K562 (cell line): ENCODE results near the gene GPR171. TPM values are rescaled to one million over a fixed set of nuclear protein-coding genes. Genes with fewer than 3 reads are reported as not detected.

Experiments used
- ATAC-seq: fragments of 200-7000 bp; cut with Tn5 transposase; 3 replicates; pipeline ENCODE4 v1.9.1; 2020; ENCODE audit warnings: moderate library complexity
- BruUV-seq: library from RNA; stranded (reverse); fragments of 400-500 nt; replicated peaks from 2 replicates; lab custom pipeline; 2021; lab: Mats Ljungman, UMichigan
- CTCF ChIA-PET: fragments of 300-600 bp; formaldehyde crosslinking; extraction: SDS; loops from one replicate; lab custom pipeline; 2021; ENCODE audit warnings: low intra/inter-chr PET ratio; lab: Yijun Ruan, JAX
- POLR2A ChIA-PET: fragments of 300-600, 350-650 bp; sonication (Branson Sonifier 250); formaldehyde crosslinking; extraction: SDS; loops from one replicate; lab custom pipeline; 2021; ENCODE audit warnings: antibody characterized with exemption, inconsistent platforms; lab: Yijun Ruan, JAX
- DNase-seq, 4 experiments: peaks; one replicate each; pipeline versions ENCODE4 v3.0.0 to v3.0.0-alpha.2; 2011 to 2018; ENCODE audit warnings: low spot score in 3 of 4, mixed read lengths in 3 of 4; ENCODE audit errors: extremely low read depth in 1 of 4
- FAIRE-seq: peaks from 2 replicates; lab custom pipeline; 2011; peaks lifted over from hg19 to GRCh38; lab: Jason Lieb, UNC
- H2AFZ ChIP-seq: 2 replicates; pipeline ENCODE4 v1.6.0; 2011; ENCODE audit warnings: low read depth, low read length, control low read depth, inconsistent platforms
- H3K27ac ChIP-seq: fragments of 200-600 bp; 3 replicates; pipeline ENCODE4 v1.8.0; 2011; ENCODE audit warnings: low read depth, mild to moderate bottlenecking, control low read depth, inconsistent platforms, low read length, moderate library complexity, mixed read lengths; ENCODE audit errors: extremely low read depth
- H3K27me3 ChIP-seq, 2 experiments: fragments of 300-600 bp in 1 of 2; 2 replicates in 1 of 2; 3 replicates in 1 of 2; pipeline versions ENCODE4 v1.6.0 to v1.8.0; 2011; ENCODE audit warnings: inconsistent platforms in 2 of 2, low read length in 2 of 2, mild to moderate bottlenecking in 1 of 2, mixed read lengths in 1 of 2, moderate library complexity in 1 of 2; ENCODE audit not compliant: control insufficient read depth in 2 of 2, insufficient read depth in 2 of 2
- H3K36me3 ChIP-seq: fragments of 300-600 bp; 3 replicates; pipeline ENCODE4 v1.8.0; 2011; ENCODE audit warnings: mild to moderate bottlenecking, low read length, inconsistent platforms; ENCODE audit not compliant: control insufficient read depth, insufficient read depth
- H3K4me1 ChIP-seq, 2 experiments: fragments of 200-600 bp in 1 of 2; replicated peaks in 1 of 2; 2 replicates in 1 of 2; 3 replicates in 1 of 2; pipeline versions ENCODE4 v1.5.1 to v1.8.0; 2011; ENCODE audit warnings: inconsistent platforms in 2 of 2, low read length in 2 of 2, mild to moderate bottlenecking in 1 of 2, mixed read lengths in 1 of 2, moderate library complexity in 1 of 2; ENCODE audit not compliant: control insufficient read depth in 2 of 2, insufficient read depth in 2 of 2
- H3K4me2 ChIP-seq: 2 replicates; pipeline ENCODE4 v1.6.1; 2011; ENCODE audit warnings: low read length, control low read depth, inconsistent platforms, mixed read lengths; ENCODE audit not compliant: insufficient read depth
- H3K4me3 ChIP-seq: fragments of 200-600 bp; sonication (generic), shearing (Covaris generic); 2 replicates; pipeline ENCODE4 v1.5.1; 2016; ENCODE audit warnings: control low read depth, inconsistent platforms
- H3K79me2 ChIP-seq: fragments of 200-600 bp; 3 replicates; pipeline ENCODE4 v1.8.0; 2011; ENCODE audit warnings: low read length, inconsistent platforms; ENCODE audit not compliant: control insufficient read depth, insufficient read depth
- H3K9ac ChIP-seq, 2 experiments: 2 replicates each; pipeline versions ENCODE4 v1.6.0 to v1.6.1; 2011; ENCODE audit warnings: low read depth in 2 of 2, low read length in 2 of 2, control low read depth in 1 of 2, inconsistent platforms in 1 of 2, mild to moderate bottlenecking in 1 of 2, mixed read lengths in 1 of 2; ENCODE audit not compliant: insufficient read depth in 1 of 2
- H3K9me1 ChIP-seq: one replicate; pipeline ENCODE4 v1.6.0; 2011; ENCODE audit warnings: inconsistent platforms, mild to moderate bottlenecking, low read length, moderate library complexity; ENCODE audit not compliant: control insufficient read depth, insufficient read depth
- H3K9me3 ChIP-seq: replicated peaks from 2 replicates; pipeline ENCODE4 v1.5.1; 2011; ENCODE audit warnings: low read depth, low read length, inconsistent platforms; ENCODE audit not compliant: control insufficient read depth, insufficient read depth
- H4K20me1 ChIP-seq: replicated peaks from 2 replicates; pipeline ENCODE4 v1.6.1; 2011; ENCODE audit warnings: low read length, inconsistent platforms, mixed read lengths; ENCODE audit not compliant: control insufficient read depth, insufficient read depth
- MAFG ChIP-seq: fragments of 450-650 bp; conservative IDR thresholded peaks from 2 replicates; pipeline ENCODE4 v1.6.1; 2016; ENCODE audit warnings: missing genetic modification characterization, missing compliant biosample characterization
- RBM22 ChIP-seq: fragments of 200-400 bp; formaldehyde crosslinking; IDR thresholded peaks from 2 replicates; pipeline ENCODE4 v1.6.1; 2018; ENCODE audit warnings: low read length, low read depth; ENCODE audit not compliant: poor library complexity, severe bottlenecking
- RNF2 ChIP-seq: sonication (generic); IDR thresholded peaks from 2 replicates; pipeline ENCODE4 v1.6.1; 2016
- RUNX1 ChIP-seq: sonication (generic); IDR thresholded peaks from 2 replicates; pipeline ENCODE4 v1.6.1; 2016; ENCODE audit warnings: antibody characterized with exemption, low read depth
- ZNF224 ChIP-seq: sonication (generic); formaldehyde crosslinking; IDR thresholded peaks from 2 replicates; pipeline ENCODE4 v1.8.0; 2022; ENCODE audit warnings: mild to moderate bottlenecking, missing genetic modification reagents
- WGBS: fragments of 100-300 bp; shearing (Covaris generic); methylation state at CpG from one replicate; pipeline ENCODE4 v1.1.6; 2016; ENCODE audit warnings: low coverage, mixed read lengths; ENCODE audit not compliant: insufficient coverage; ENCODE audit errors: missing lambda C conversion rate; 5-methylcytosine and 5-hydroxymethylcytosine counted together
- in situ Hi-C: fragments of 300-500 bp; cut with MboI; formaldehyde crosslinking; loops from 4 replicates; pipeline ENCODE4 v1.15.0; 2018; ENCODE audit warnings: inconsistent platforms, mixed read lengths
- intact Hi-C: fragments of 100-400 bp; cut with micrococcal nuclease; formaldehyde crosslinking; loops from 2 replicates; pipeline ENCODE4 v1.14.2; 2022
- polyA plus RNA-seq, 8 experiments: library from polyadenylated mRNA; depleted of rRNA in 4 of 8; stranded (reverse) in 5 of 8; unstranded in 3 of 8; fragments of >200 nt; fragmentation: Nextera tagmentation in 2 of 8; fragmentation: Illumina TruSeq in 1 of 8; extraction: Ambion mirVana in 2 of 8; extraction: Trizol in 1 of 8; gene quantifications; 2 replicates each; pipeline versions ENCODE4 v1.2.1 to v1.2.3, GENCODE V29; 2011 to 2014; ENCODE audit warnings: inconsistent platforms in 1 of 8, missing spikeins in 1 of 8
- total RNA-seq, 7 experiments: library from RNA; depleted of rRNA in 6 of 7; stranded (reverse); fragments of >200 nt in 6 of 7; fragmentation: Illumina TruSeq in 2 of 7; extraction: Trizol in 2 of 7; gene quantifications; 2 replicates each; pipeline versions ENCODE4 v1.2.1 to v1.2.3, GENCODE V29; 2011 to 2021; ENCODE audit warnings: low replicate concordance in 1 of 7
- TF ChIP-seq, protein P1 (sequence below): fragments of 450-650 bp; IDR thresholded peaks from 2 replicates; pipeline ENCODE4 v1.6.1; 2014; ENCODE audit warnings: low read depth, mild to moderate bottlenecking, moderate library complexity, borderline replicate concordance

GPR171 gene
- total and polyA plus RNA-seq, 9 of the 15 experiments (the other 6 are each of a cell fraction or from before 2014, with no cell fraction given) = not detected

GRCh38 chr3:151155409-151156128 lies 47.4 kb downstream of the GPR171 start:
- WGBS = 1% methylated on average over 7 of the region's 8 CpGs
- DNase-seq = no peak
- no peak overlapping the region for H2AFZ ChIP-seq
- H3K27me3 ChIP-seq = peaks cover 4 to 20% of the 10 kb centered on the region in 2 experiments; a peak in 3 of 5 replicates
- ATAC-seq = no peak
- no peak for TF ChIP-seq MAFG
- TF ChIP-seq RBM22 = no peak
- no peak for TF ChIP-seq RUNX1
- no peak for TF ChIP-seq ZNF224
- H4K20me1 ChIP-seq = no peaks in the 10 kb centered on the region
- no peak overlapping the region for H3K4me3 ChIP-seq
- in situ Hi-C loops (loop anchor here (10.0 kb wide), 1 partner anchor 361 kb away; no protein-coding TSS in a partner anchor), intact Hi-C loops (no loop called here)
- H3K4me1 ChIP-seq = no peaks in the 10 kb centered on the region
- H3K9me3 ChIP-seq = no peaks in the 10 kb centered on the region
- no peak overlapping the region for H3K9ac ChIP-seq
- H3K36me3 ChIP-seq = no peaks in the 10 kb centered on the region
- ChIA-PET POLR2A (no interaction called here), CTCF (interaction anchor here (0.6 to 0.7 kb wide), 2 partner anchors 127 to 172 kb away, joined by 3 read pairs; no protein-coding TSS in a partner anchor)
- FAIRE-seq = no peak
- BruUV-seq = no TSS peak
- no peaks in the 10 kb centered on the region for H3K79me2 ChIP-seq
- H3K27ac ChIP-seq = no peak overlapping the region
- H3K4me2 ChIP-seq = no peak overlapping the region
- no peaks in the 10 kb centered on the region for H3K9me1 ChIP-seq

DNA sequence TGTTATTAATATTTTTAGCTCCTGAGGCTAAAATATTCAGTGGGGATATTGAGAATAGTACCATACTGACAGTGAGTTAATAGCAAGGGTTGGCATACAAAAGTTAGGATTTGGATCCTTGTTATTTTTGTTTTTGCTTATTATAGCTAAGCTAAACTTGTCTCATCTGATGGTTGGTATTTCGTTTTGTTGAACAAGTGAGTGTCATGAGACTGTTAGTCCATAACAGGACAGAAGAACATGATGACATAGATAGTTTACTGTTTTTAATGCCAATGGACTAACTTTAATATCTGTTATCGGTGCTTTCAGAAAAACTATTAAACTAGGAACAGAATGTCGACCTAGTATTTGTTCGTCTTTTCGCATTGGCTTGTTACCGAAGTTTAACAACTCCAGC lies 48.5 kb downstream of the GPR171 start:
- WGBS = 2% methylated on average over 6 of the region's 6 CpGs
- CTCF ChIA-PET = interaction anchor here (0.6 kb wide), 1 partner anchor 83 kb away, joined by 4 read pairs; no protein-coding TSS in a partner anchor
- BruUV-seq = no TSS peak
- in situ Hi-C loops (loop anchor here (10.0 kb wide), 1 partner anchor 360 kb away; no protein-coding TSS in a partner anchor), intact Hi-C loops (no loop called here)
- Histone ChIP-seq H2AFZ (no peak overlapping the region), H3K27ac (no peak overlapping the region), H3K27me3 (peaks cover 4 to 20% of the 10 kb centered on the region in 2 experiments; a peak in 3 of 5 replicates), H3K9me3 (no peaks in the 10 kb centered on the region), H3K4me3 (no peak overlapping the region), H3K9ac (no peak overlapping the region), H3K4me1 (no peaks in the 10 kb centered on the region), H3K9me1 (no peaks in the 10 kb centered on the region), H3K36me3 (no peaks in the 10 kb centered on the region), H4K20me1 (no peaks in the 10 kb centered on the region), H3K79me2 (no peaks in the 10 kb centered on the region), H3K4me2 (no peak overlapping the region)
- POLR2A ChIA-PET = no interaction called here
- no peak for FAIRE-seq
- TF ChIP-seq, protein P1, sequence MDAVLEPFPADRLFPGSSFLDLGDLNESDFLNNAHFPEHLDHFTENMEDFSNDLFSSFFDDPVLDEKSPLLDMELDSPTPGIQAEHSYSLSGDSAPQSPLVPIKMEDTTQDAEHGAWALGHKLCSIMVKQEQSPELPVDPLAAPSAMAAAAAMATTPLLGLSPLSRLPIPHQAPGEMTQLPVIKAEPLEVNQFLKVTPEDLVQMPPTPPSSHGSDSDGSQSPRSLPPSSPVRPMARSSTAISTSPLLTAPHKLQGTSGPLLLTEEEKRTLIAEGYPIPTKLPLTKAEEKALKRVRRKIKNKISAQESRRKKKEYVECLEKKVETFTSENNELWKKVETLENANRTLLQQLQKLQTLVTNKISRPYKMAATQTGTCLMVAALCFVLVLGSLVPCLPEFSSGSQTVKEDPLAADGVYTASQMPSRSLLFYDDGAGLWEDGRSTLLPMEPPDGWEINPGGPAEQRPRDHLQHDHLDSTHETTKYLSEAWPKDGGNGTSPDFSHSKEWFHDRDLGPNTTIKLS = no peak
- TF ChIP-seq RNF2 = peak; percentile 51; the same call in 1 of the 2 replicates
- ATAC-seq = no peak
- no peak for DNase-seq
